ENCODE data around the gene EVC2.

EVC2 gene

GRCh38 chr4:5710065-5710960 lies 2.0 kb upstream of the EVC2 start:
- DNase-seq = no peak

GRCh38 chr4:5709207-5709575 lies 832 bp upstream of the EVC2 start:
- no peak for DNase-seq

- no peak for DNase-seq
These were observed 446 bp downstream of the EVC2 start for GRCh38 chr4:5707778-5708448.

- DNase-seq = no peak
These were observed 993 bp downstream of the EVC2 start for GRCh38 chr4:5707366-5707765.

GRCh38 chr4:5706486-5707290 lies 1.7 kb downstream of the EVC2 start:
- no peak for DNase-seq

- no peak for DNase-seq
These were observed 2.6 kb downstream of the EVC2 start for GRCh38 chr4:5705647-5706320.

- DNase-seq = no peak
These were observed 4.1 kb downstream of the EVC2 start for GRCh38 chr4:5704276-5704675.

GRCh38 chr4:5703831-5704230 lies 4.5 kb downstream of the EVC2 start:
- DNase-seq = no peak

- no peak for DNase-seq
These were observed 6.4 kb downstream of the EVC2 start for GRCh38 chr4:5701971-5702370.

- DNase-seq = no peak
These were observed 7.9 kb downstream of the EVC2 start for GRCh38 chr4:5700459-5700858.

- no peak for DNase-seq
These were observed 12.0 kb downstream of the EVC2 start for GRCh38 chr4:5696341-5696740.

- no peak for DNase-seq
These were observed 14.5 kb downstream of the EVC2 start for GRCh38 chr4:5693871-5694270.

GRCh38 chr4:5691491-5692132 lies 16.7 kb downstream of the EVC2 start:
- no peak for DNase-seq

- DNase-seq = no peak
These were observed 19.3 kb downstream of the EVC2 start for GRCh38 chr4:5689065-5689464.

GRCh38 chr4:5686338-5686737 lies 22.0 kb downstream of the EVC2 start:
- DNase-seq = no peak

- DNase-seq = no peak
These were observed 23.1 kb downstream of the EVC2 start for GRCh38 chr4:5685296-5685695.

GRCh38 chr4:5683566-5683965 lies 24.8 kb downstream of the EVC2 start:
- DNase-seq = no peak

- DNase-seq = no peak
These were observed 29.4 kb downstream of the EVC2 start for GRCh38 chr4:5678977-5679376.

- DNase-seq = no peak
These were observed 31.6 kb downstream of the EVC2 start for GRCh38 chr4:5676763-5677162.

GRCh38 chr4:5666741-5667140 lies 41.6 kb downstream of the EVC2 start:
- no peak for DNase-seq

GRCh38 chr4:5664778-5665177 lies 43.6 kb downstream of the EVC2 start:
- no peak for DNase-seq

- no peak for DNase-seq
These were observed 45.8 kb downstream of the EVC2 start for GRCh38 chr4:5662555-5662954.

- DNase-seq = no peak
These were observed 47.1 kb downstream of the EVC2 start for GRCh38 chr4:5661237-5661636.

Data from activated naive CD4-positive, alpha-beta T cell treated with Interleukin-2 at 50 U/mL for 16 hours (primary cell).